Measurements from ENCODE around the gene FBXO42.
"Not testable (repeated sequence)": the region's sequence is repeated elsewhere in the genome, so short reads cannot be mapped to it uniquely, and the experiment has no call there.

The FBXO42 gene

GRCh38 chr1:16262067-16262466 is 90.2 kb downstream of the FBXO42 start:
- DNase-seq (ENCODE audit: low read depth), result no peak

GRCh38 chr1:16260814-16261213 is 91.5 kb downstream of the FBXO42 start:
- no peak for DNase-seq (ENCODE audit: low read depth)

DNA sequence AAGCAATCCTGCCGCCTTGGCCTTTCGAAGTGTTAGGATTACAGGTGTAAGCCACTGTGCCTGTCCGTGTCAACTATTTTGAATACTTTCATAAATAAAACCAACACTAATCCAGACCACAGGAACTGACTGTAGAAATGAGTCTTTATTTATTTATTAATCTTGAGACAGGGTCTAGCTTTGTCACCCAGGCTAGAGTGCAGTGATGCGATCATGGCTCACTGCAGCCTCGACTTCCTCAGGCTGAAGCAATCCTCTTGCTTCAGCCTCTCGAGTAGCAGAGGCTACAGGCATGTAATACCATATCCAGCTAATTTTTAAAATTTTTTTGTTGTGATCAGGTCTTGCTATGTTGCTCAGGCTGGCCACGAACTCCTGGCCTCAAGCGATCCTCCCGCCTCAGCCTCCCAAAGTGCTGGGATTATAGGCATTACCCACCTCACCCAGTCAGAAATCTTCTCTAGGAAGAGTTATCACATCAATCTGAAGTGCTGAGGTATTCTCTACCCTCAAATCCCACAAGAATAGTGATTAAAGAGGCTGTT is 93.6 kb downstream of the FBXO42 start:
- no peak for DNase-seq (ENCODE audit: low read depth)

DNA sequence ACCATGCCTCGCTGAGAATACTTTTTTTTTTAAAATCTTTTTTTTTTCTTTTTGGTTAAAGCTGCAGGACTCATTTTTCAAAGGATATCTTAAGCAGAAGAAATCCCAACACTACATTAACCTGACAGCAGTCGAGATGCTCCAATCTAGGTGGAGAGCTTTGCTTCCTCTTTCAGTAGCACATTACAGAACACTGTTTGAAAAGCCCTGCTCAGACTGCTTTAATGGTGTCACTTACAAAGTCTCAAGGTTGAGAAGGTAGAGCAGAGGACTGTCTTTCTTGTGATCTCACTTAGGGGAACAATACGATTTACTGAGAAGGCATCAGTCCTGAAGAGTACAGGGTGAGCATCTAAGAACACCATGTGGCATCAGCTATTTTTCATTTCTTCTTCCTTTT is 94.3 kb downstream of the FBXO42 start:
- DNase-seq (ENCODE audit: low read depth), result no peak

- DNase-seq (ENCODE audit: low read depth), result not testable (repeated sequence)
Observed at GRCh38 chr1:16257556-16257955, 94.7 kb downstream of the FBXO42 start.

GRCh38 chr1:16256478-16256877 is 95.8 kb downstream of the FBXO42 start:
- DNase-seq (ENCODE audit: low read depth), result no peak

DNA sequence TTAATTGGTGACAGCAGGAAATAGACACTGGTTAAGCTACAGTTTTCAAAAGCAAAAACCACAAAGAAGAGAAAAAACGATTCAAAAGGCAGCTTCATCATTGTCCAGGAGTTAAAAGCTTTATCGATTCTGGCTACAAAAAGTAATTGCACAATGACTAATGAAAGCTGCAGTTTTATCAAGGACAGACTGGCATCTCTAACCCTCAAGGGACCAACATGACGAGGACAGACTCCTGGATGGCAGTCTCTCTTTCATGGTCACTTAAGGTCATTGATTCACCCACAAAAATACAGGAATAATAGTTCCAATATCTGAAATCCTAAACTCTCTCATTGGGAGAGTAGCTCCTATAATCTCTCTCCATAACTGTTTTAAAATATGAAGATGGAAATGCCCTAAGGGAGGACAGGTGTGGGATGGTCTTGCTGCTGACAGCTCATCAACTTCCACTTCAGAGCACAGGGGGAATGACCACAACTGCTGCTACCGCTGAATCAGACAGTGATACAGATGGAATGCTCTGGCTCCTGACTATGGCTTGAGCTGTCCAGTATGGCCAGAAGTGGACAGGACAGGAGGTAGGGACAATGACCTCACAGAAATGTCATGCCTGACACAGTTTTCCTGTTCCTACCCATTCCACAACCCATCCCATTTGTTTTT is 97.9 kb downstream of the FBXO42 start:
- DNase-seq (ENCODE audit: low read depth), result no peak

- no peak for DNase-seq (ENCODE audit: low read depth)
Observed at GRCh38 chr1:16253332-16253922, 98.9 kb downstream of the FBXO42 start.

DNA sequence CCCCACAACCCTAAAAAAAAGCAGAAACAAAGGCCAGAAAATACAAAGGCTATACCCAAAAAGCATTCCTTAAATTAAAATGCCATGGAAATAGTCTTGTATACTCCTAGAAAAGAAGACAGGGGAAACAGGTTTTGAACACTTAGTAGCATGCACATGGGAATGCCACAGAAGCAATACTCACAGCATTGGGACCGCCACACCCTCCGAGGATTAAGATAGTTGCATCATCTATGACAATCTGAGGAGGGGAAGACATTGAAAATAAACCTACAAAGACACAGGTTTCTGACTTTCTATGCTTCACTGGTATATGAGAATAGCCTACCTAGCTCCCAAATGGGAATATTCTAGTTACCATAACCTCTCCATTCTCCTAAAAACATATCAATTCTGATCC is 99.4 kb downstream of the FBXO42 start:
- no peak for DNase-seq (ENCODE audit: low read depth)

- no peak for DNase-seq (ENCODE audit: low read depth)
Observed at GRCh38 chr1:16251381-16251780, 100.9 kb downstream of the FBXO42 start.

GRCh38 chr1:16250524-16251251 is 101.6 kb downstream of the FBXO42 start:
- no peak for DNase-seq (ENCODE audit: low read depth)

DNA sequence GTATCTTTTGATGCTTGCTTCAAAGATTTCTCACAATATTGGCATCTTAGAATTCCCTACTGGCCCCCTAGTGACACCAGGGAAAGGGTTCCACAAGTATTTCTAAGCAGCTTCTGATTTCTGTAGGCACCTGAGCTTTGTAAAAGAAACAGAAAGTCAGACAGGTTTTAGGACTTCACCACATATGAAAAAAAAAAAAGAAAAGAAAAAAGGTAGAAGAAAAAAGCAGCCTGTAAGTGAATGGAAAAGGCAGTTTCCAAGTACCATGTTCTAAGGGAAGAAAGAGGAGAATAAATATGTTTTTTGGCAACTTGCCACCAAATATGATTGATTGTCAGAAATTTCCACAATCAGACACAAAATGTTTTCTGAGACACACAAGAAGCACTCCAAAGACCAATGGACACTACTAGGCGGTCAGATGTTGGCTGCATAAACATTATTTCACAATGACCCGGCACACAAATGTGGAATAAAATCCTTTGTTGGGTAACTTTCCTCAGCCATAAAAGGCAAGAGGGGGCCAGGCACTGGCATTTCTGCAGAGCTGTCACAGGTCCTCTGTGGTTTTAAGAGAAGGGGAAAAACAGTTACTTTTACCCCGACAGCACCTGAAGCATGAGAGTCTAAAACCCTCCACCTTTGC is 102.6 kb downstream of the FBXO42 start:
- DNase-seq (ENCODE audit: low read depth), result peak; percentile 64

GRCh38 chr1:16248603-16249516 is 103.4 kb downstream of the FBXO42 start:
- peak; percentile 69 for DNase-seq (ENCODE audit: low read depth)

DNA sequence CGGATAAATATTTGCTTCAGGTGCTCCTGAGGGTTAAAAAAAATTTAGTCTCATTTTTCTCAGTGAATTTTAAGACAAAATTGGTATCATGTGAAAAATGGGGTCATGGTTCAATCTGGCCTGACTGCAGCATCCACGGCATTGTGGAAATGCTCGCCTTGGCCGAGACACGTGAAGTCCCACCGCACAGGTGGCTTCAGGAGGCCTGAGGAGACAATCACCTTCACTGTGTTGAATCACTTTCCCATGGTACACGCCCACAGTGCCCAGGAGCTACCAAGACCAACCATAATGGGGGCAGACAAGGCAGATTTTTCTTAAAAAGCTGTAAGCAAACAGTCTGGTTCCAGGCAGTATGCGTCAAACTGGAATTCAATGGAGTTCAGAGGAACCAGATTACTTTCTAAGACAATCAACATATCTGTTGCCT is 104.3 kb downstream of the FBXO42 start:
- DNase-seq (ENCODE audit: low read depth), result no peak

DNA sequence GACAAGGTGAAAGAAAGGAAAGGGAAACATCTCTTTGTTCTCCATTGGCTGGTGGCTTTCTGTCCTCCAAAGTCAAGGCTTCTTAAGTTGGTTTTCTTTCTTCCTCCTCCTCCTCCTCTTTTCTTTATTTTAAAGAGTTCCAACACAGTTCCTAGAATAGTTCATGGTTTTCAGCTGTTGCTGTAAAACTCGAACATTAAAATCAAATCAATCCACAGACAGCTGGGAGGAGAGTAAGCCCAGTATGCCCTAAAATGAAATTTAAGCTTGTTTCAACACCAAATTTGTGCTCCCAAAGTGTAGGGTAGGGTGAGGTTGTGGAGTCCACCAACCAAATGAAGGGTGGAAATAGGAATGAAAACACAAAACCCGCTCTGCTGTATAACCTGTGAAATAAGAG is 104.8 kb downstream of the FBXO42 start:
- no peak for DNase-seq (ENCODE audit: low read depth)

GRCh38 chr1:16246961-16247360 is 105.3 kb downstream of the FBXO42 start:
- no peak for DNase-seq (ENCODE audit: low read depth)

DNA sequence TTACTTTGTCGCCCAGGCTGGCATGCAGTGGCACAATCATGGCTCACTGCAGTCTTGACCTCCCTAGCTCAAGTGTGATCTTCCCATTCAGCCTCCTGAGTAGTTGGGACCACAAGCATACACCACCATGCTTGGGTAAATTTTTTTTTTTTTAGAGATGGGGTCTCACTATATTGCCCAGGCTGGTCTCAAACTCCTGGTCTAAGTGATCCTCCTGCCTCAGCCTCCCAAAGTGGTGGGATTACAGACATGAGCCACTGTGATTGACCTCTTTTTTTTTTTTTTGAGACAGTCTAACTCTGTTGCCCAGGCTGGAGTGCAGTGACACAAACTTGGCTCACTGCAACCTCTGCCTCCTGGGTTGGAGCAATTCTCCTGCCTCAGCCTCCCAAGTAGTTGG is 106.0 kb downstream of the FBXO42 start:
- not testable (repeated sequence) for DNase-seq (ENCODE audit: low read depth)

- no peak for DNase-seq (ENCODE audit: low read depth)
Observed at GRCh38 chr1:16245476-16246196, 106.6 kb downstream of the FBXO42 start.

GRCh38 chr1:16244650-16245285 is 107.5 kb downstream of the FBXO42 start:
- DNase-seq (ENCODE audit: low read depth), result no peak

- peak; percentile 73 for DNase-seq (ENCODE audit: low read depth)
Observed at GRCh38 chr1:16243936-16244649, 108.2 kb downstream of the FBXO42 start.
